Astrocyte (in vitro differentiated cells and primary cell): ENCODE results near the gene MMEL1. TPM values are rescaled to one million over a fixed set of nuclear protein-coding genes. Genes with fewer than 3 reads are reported as not detected.

ENCODE experiments used
- DNase-seq: peaks from one replicate; pipeline ENCODE4 v3.0.0-alpha.2; 2010; ENCODE audit warnings: low read depth
- FAIRE-seq: peaks from 2 replicates; lab custom pipeline; 2011; peaks lifted over from hg19 to GRCh38; lab: Jason Lieb, UNC
- H2AFZ ChIP-seq: 2 replicates; pipeline ENCODE4 v1.6.0; 2012; ENCODE audit warnings: low read depth, low read length, inconsistent platforms
- H3K27ac ChIP-seq: 2 replicates; pipeline ENCODE4 v1.5.1; 2011; ENCODE audit warnings: low read depth, low read length, inconsistent platforms
- H3K27me3 ChIP-seq: 2 replicates; pipeline ENCODE4 v1.6.0; 2011; ENCODE audit warnings: low read length, inconsistent platforms; ENCODE audit not compliant: insufficient read depth
- H3K36me3 ChIP-seq: 2 replicates; pipeline ENCODE4 v1.5.1; 2011; ENCODE audit warnings: low read length, inconsistent platforms; ENCODE audit not compliant: insufficient read depth
- H3K4me1 ChIP-seq: 2 replicates; pipeline ENCODE4 v1.5.1; 2011; ENCODE audit warnings: low read length, inconsistent platforms; ENCODE audit not compliant: insufficient read depth
- H3K4me2 ChIP-seq: 2 replicates; pipeline ENCODE4 v1.6.0; 2012; ENCODE audit warnings: low read length, inconsistent platforms
- H3K4me3 ChIP-seq: 2 replicates; pipeline ENCODE4 v1.5.1; 2011; ENCODE audit warnings: low read depth, mild to moderate bottlenecking, low read length, inconsistent platforms; ENCODE audit not compliant: insufficient read depth
- H3K79me2 ChIP-seq: 2 replicates; pipeline ENCODE4 v1.6.0; 2012; ENCODE audit warnings: mild to moderate bottlenecking, low read length, inconsistent platforms; ENCODE audit not compliant: insufficient read depth
- H3K9ac ChIP-seq: 2 replicates; pipeline ENCODE4 v1.6.0; 2012; ENCODE audit warnings: mild to moderate bottlenecking, low read length, inconsistent platforms
- H3K9me3 ChIP-seq: 2 replicates; pipeline ENCODE4 v1.5.1; 2012; ENCODE audit warnings: low read depth, mild to moderate bottlenecking, low read length, inconsistent platforms; ENCODE audit not compliant: insufficient read depth
- H4K20me1 ChIP-seq: 2 replicates; pipeline ENCODE4 v1.6.0; 2012; ENCODE audit warnings: low read length, inconsistent platforms; ENCODE audit not compliant: insufficient read depth
- H3K27ac Mint-ChIP-seq: one replicate; pipeline ENCODE4 v1.8.0; 2021; ENCODE audit warnings: mild to moderate bottlenecking, mixed read lengths; ENCODE audit not compliant: unreplicated experiment
- H3K27me3 Mint-ChIP-seq: one replicate; pipeline ENCODE4 v1.8.0; 2021; ENCODE audit warnings: low read depth, mixed read lengths; ENCODE audit not compliant: unreplicated experiment
- H3K36me3 Mint-ChIP-seq: one replicate; pipeline ENCODE4 v1.8.0; 2021; ENCODE audit warnings: low read depth, mixed read lengths; ENCODE audit not compliant: unreplicated experiment
- H3K4me1 Mint-ChIP-seq: one replicate; pipeline ENCODE4 v1.8.0; 2021; ENCODE audit warnings: low read depth, mixed read lengths; ENCODE audit not compliant: unreplicated experiment
- H3K4me3 Mint-ChIP-seq: one replicate; pipeline ENCODE4 v1.8.0; 2021; ENCODE audit warnings: mild to moderate bottlenecking, moderate library complexity, mixed read lengths; ENCODE audit not compliant: unreplicated experiment
- H3K9me3 Mint-ChIP-seq: one replicate; pipeline ENCODE4 v1.8.0; 2021; ENCODE audit warnings: mild to moderate bottlenecking, mixed read lengths; ENCODE audit not compliant: unreplicated experiment
- EZH2 ChIP-seq: IDR thresholded peaks from 2 replicates; pipeline ENCODE4 v1.6.1; 2012; ENCODE audit warnings: mild to moderate bottlenecking, low read length, inconsistent platforms; ENCODE audit not compliant: insufficient read depth
- total RNA-seq: library from RNA; stranded (reverse); gene quantifications from 2 replicates; pipeline ENCODE4 v1.2.1, GENCODE V29; 2021
- TF ChIP-seq, protein P1 (sequence below): IDR thresholded peaks from 2 replicates; pipeline ENCODE4 v1.5.1; 2011; ENCODE audit warnings: low read depth, mild to moderate bottlenecking, inconsistent platforms, low read length, moderate library complexity; ENCODE audit not compliant: insufficient read depth

The MMEL1 gene
- total RNA-seq, 1 donor from 2014 or later: not detected

GRCh38 chr1:2542246-2542915, 90.4 kb downstream of the MMEL1 start:
- DNase-seq: no peak
- Histone ChIP-seq H3K27me3 (peaks cover 2% of the 10 kb centered on the region), H3K4me2 (no peak overlapping the region), H3K4me3 (no peak overlapping the region), H4K20me1 (no peaks in the 10 kb centered on the region), H3K36me3 (no peaks in the 10 kb centered on the region), H3K27ac (no peak overlapping the region), H3K79me2 (no peaks in the 10 kb centered on the region), H2AFZ (no peak overlapping the region), H3K4me1 (peaks cover 25% of the 10 kb centered on the region), H3K9ac (no peak overlapping the region), H3K9me3 (no peaks in the 10 kb centered on the region)
- no peak overlapping the region for H3K27ac Mint-ChIP-seq
- FAIRE-seq: no peak
- H3K27me3 Mint-ChIP-seq: peaks cover 17% of the 10 kb centered on the region
- H3K36me3 Mint-ChIP-seq: no peaks in the 10 kb centered on the region
- no peak for TF ChIP-seq EZH2
- TF ChIP-seq, protein P1, sequence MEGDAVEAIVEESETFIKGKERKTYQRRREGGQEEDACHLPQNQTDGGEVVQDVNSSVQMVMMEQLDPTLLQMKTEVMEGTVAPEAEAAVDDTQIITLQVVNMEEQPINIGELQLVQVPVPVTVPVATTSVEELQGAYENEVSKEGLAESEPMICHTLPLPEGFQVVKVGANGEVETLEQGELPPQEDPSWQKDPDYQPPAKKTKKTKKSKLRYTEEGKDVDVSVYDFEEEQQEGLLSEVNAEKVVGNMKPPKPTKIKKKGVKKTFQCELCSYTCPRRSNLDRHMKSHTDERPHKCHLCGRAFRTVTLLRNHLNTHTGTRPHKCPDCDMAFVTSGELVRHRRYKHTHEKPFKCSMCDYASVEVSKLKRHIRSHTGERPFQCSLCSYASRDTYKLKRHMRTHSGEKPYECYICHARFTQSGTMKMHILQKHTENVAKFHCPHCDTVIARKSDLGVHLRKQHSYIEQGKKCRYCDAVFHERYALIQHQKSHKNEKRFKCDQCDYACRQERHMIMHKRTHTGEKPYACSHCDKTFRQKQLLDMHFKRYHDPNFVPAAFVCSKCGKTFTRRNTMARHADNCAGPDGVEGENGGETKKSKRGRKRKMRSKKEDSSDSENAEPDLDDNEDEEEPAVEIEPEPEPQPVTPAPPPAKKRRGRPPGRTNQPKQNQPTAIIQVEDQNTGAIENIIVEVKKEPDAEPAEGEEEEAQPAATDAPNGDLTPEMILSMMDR: no peak
- H3K9me3 Mint-ChIP-seq: no peaks in the 10 kb centered on the region
- H3K4me3 Mint-ChIP-seq: peak overlapping the region; percentile 5
- H3K4me1 Mint-ChIP-seq: no peaks in the 10 kb centered on the region

- no peak overlapping the region for H3K9ac ChIP-seq
- H3K4me2 ChIP-seq: no peak overlapping the region
- no peaks in the 10 kb centered on the region for H3K79me2 ChIP-seq
- H4K20me1 ChIP-seq: no peaks in the 10 kb centered on the region
- Mint-ChIP-seq H3K27ac (no peak overlapping the region), H3K27me3 (peaks cover 20% of the 10 kb centered on the region), H3K4me3 (no peak overlapping the region), H3K4me1 (no peaks in the 10 kb centered on the region), H3K9me3 (no peaks in the 10 kb centered on the region), H3K36me3 (no peaks in the 10 kb centered on the region)
- H3K27me3 ChIP-seq: peaks cover 2% of the 10 kb centered on the region
- H3K4me1 ChIP-seq: peaks cover 18% of the 10 kb centered on the region
- no peaks in the 10 kb centered on the region for H3K9me3 ChIP-seq
- no peak overlapping the region for H3K4me3 ChIP-seq
- DNase-seq (no peak), FAIRE-seq (no peak)
- no peak overlapping the region for H2AFZ ChIP-seq
- H3K36me3 ChIP-seq: no peaks in the 10 kb centered on the region
- H3K27ac ChIP-seq: no peak overlapping the region
- TF ChIP-seq EZH2: no peak
Observed at GRCh38 chr1:2541619-2542245, 91.1 kb downstream of the MMEL1 start.

GRCh38 chr1:2540816-2541492, 91.9 kb downstream of the MMEL1 start:
- H3K4me3 Mint-ChIP-seq: no peak overlapping the region
- no peak overlapping the region for H3K27ac Mint-ChIP-seq
- H3K27me3 Mint-ChIP-seq: peaks cover 25% of the 10 kb centered on the region
- H3K4me2 ChIP-seq: peak overlapping the region; percentile 19
- no peak overlapping the region for H3K27ac ChIP-seq
- H3K4me3 ChIP-seq: no peak overlapping the region
- no peaks in the 10 kb centered on the region for H3K36me3 ChIP-seq
- H3K79me2 ChIP-seq: no peaks in the 10 kb centered on the region
- no peak for DNase-seq
- H3K27me3 ChIP-seq: peaks cover 2% of the 10 kb centered on the region
- H2AFZ ChIP-seq: no peak overlapping the region
- H3K36me3 Mint-ChIP-seq: no peaks in the 10 kb centered on the region
- H3K9me3 Mint-ChIP-seq: no peaks in the 10 kb centered on the region
- no peak for FAIRE-seq
- no peak for TF ChIP-seq EZH2
- TF ChIP-seq, protein P1: no peak
- no peaks in the 10 kb centered on the region for H3K9me3 ChIP-seq
- H4K20me1 ChIP-seq: no peaks in the 10 kb centered on the region
- no peaks in the 10 kb centered on the region for H3K4me1 Mint-ChIP-seq
- no peak overlapping the region for H3K9ac ChIP-seq
- peaks cover 13% of the 10 kb centered on the region for H3K4me1 ChIP-seq

Other genes starting within 250 kb of the MMEL1 start
- 9.2 and 11.7 TPM in 2 replicates for gene MORN1, start 241.5 kb downstream of the MMEL1 start, total RNA-seq
- 197 and 211 TPM in 2 replicates for gene RER1, start 241.2 kb downstream of the MMEL1 start, total RNA-seq
- gene PEX10, start 220.5 kb downstream of the MMEL1 start, total RNA-seq: 16.6 and 18.6 TPM in 2 replicates
- 2.0 and 2.2 TPM in 2 replicates for gene PLCH2, start 156.7 kb downstream of the MMEL1 start, total RNA-seq
- 23.1 and 26.3 TPM in 2 replicates for gene PANK4, start 106.4 kb downstream of the MMEL1 start, total RNA-seq
- gene HES5, start 102.8 kb downstream of the MMEL1 start, total RNA-seq: 0.22 TPM in 1 of 2 replicates, not detected in the other
- 0.36 TPM in 1 of 2 replicates, not detected in the other for gene TNFRSF14, start 76.6 kb downstream of the MMEL1 start, total RNA-seq
- 19.2 and 20.6 TPM in 2 replicates for gene PRXL2B, start 46.2 kb downstream of the MMEL1 start, total RNA-seq
- 0.31 and 0.39 TPM in 2 replicates for gene TTC34, start 168.7 kb upstream of the MMEL1 start, total RNA-seq